Liver (tissue), 9 donors: ENCODE data around the gene PLCB4. TPM values are rescaled to one million over a fixed set of nuclear protein-coding genes. Genes with fewer than 3 reads are reported as not detected.

ENCODE experiments used
- DNase-seq: peaks from one replicate; pipeline ENCODE4 v3.0.0-alpha.2; 2017; ENCODE audit warnings: low spot score
- H3K27ac ChIP-seq, 2 donors: one replicate each; pipeline ENCODE4 v1.7.0; 2013; ENCODE audit warnings: inconsistent platforms in 2 of 2, low read length in 2 of 2, control low read depth in 1 of 2, low read depth in 1 of 2, mild to moderate bottlenecking in 1 of 2
- H3K27me3 ChIP-seq, 4 donors: one replicate each; pipeline versions ENCODE4 v1.6.1 to v1.7.0; 2013; ENCODE audit warnings: low read length in 3 of 4, inconsistent platforms in 1 of 4, mild to moderate bottlenecking in 1 of 4, moderate library complexity in 1 of 4; ENCODE audit not compliant: control insufficient read depth in 4 of 4, insufficient read depth in 4 of 4
- H3K36me3 ChIP-seq, 4 donors: one replicate each; pipeline versions ENCODE4 v1.6.1 to v1.7.0; 2013; ENCODE audit warnings: low read length in 3 of 4, mild to moderate bottlenecking in 3 of 4, low read depth in 1 of 4, moderate library complexity in 1 of 4; ENCODE audit not compliant: control insufficient read depth in 4 of 4, insufficient read depth in 3 of 4
- H3K4me1 ChIP-seq, 4 donors: one replicate each; pipeline versions ENCODE4 v1.6.1 to v1.7.0; 2013; ENCODE audit warnings: low read length in 3 of 4, mild to moderate bottlenecking in 3 of 4, moderate library complexity in 1 of 4; ENCODE audit not compliant: control insufficient read depth in 4 of 4, insufficient read depth in 4 of 4
- H3K4me3 ChIP-seq, 3 donors: one replicate each; pipeline versions ENCODE4 v1.6.1 to v1.7.0; 2013; ENCODE audit warnings: low read length in 3 of 3, control low read depth in 1 of 3, low read depth in 1 of 3, mild to moderate bottlenecking in 1 of 3
- H3K9ac ChIP-seq, 2 donors: one replicate each; pipeline ENCODE4 v1.7.0; 2013; ENCODE audit warnings: low read length in 2 of 2, mild to moderate bottlenecking in 2 of 2, moderate library complexity in 2 of 2, control low read depth in 1 of 2, low read depth in 1 of 2
- H3K9me3 ChIP-seq, 4 donors: one replicate each; pipeline versions ENCODE4 v1.6.1 to v1.7.0; 2013; ENCODE audit warnings: low read length in 3 of 4; ENCODE audit not compliant: control insufficient read depth in 4 of 4
- EGR1 ChIP-seq, 2 donors: IDR thresholded peaks; 2 replicates each; pipeline ENCODE4 v1.6.1; 2016 to 2018; ENCODE audit warnings: antibody characterized with exemption in 2 of 2, low read depth in 2 of 2
- FOXA1 ChIP-seq: IDR thresholded peaks from 2 replicates; pipeline ENCODE4 v1.6.1; 2016; ENCODE audit warnings: antibody characterized with exemption
- FOXA2 ChIP-seq: IDR thresholded peaks from 2 replicates; pipeline ENCODE4 v1.6.1; 2016; ENCODE audit warnings: antibody characterized with exemption
- GABPA ChIP-seq, 2 donors: IDR thresholded peaks in 1 of 2; conservative IDR thresholded peaks in 1 of 2; 2 replicates each; pipeline ENCODE4 v1.6.1; 2016; ENCODE audit warnings: antibody characterized with exemption in 2 of 2, mild to moderate bottlenecking in 1 of 2, moderate library complexity in 1 of 2
- HNF4A ChIP-seq, 2 donors: conservative IDR thresholded peaks; 2 replicates each; pipeline ENCODE4 v1.6.1; 2016; ENCODE audit warnings: antibody characterized with exemption in 2 of 2, mild to moderate bottlenecking in 2 of 2
- HNF4G ChIP-seq: IDR thresholded peaks from 2 replicates; pipeline ENCODE4 v1.6.1; 2016; ENCODE audit warnings: antibody characterized with exemption
- JUND ChIP-seq, 2 donors: IDR thresholded peaks; 2 replicates each; pipeline ENCODE4 v1.6.1; 2016; ENCODE audit warnings: antibody characterized with exemption in 2 of 2
- NR2F2 ChIP-seq: IDR thresholded peaks from 2 replicates; pipeline ENCODE4 v1.6.1; 2016; ENCODE audit warnings: antibody characterized with exemption
- RAD21 ChIP-seq, 2 donors: IDR thresholded peaks; 2 replicates each; pipeline ENCODE4 v1.6.1; 2016; ENCODE audit warnings: antibody characterized with exemption in 2 of 2, mild to moderate bottlenecking in 2 of 2
- SP1 ChIP-seq: IDR thresholded peaks from 2 replicates; pipeline ENCODE4 v1.6.1; 2018; ENCODE audit warnings: antibody characterized with exemption, mild to moderate bottlenecking
- WGBS: extraction: QIAGEN DNeasy Blood & Tissue Kit; methylation state at CpG from one replicate; pipeline ENCODE4 v1.1.7; 2013; 5-methylcytosine and 5-hydroxymethylcytosine counted together
- polyA plus RNA-seq, 2 donors: library from polyadenylated mRNA; stranded (reverse) in 1 of 2; unstranded in 1 of 2; fragments of 200-250 nt in 1 of 2; fragments of >200 nt in 1 of 2; fragmentation: Nextera tagmentation in 1 of 2; extraction: Ambion mirVana in 1 of 2; gene quantifications; one replicate each; pipeline versions ENCODE4 v1.2.1 to v1.2.3, GENCODE V29; 2013 to 2015
- total RNA-seq, 2 donors: library from RNA; depleted of rRNA; stranded (reverse); fragments of >200 nt; gene quantifications; one replicate each; pipeline ENCODE4 v1.2.3, GENCODE V29; 2014
- TF ChIP-seq, protein P1 (sequence below): IDR thresholded peaks from 2 replicates; pipeline ENCODE4 v1.6.1; 2016; ENCODE audit warnings: antibody characterized with exemption
- TF ChIP-seq, protein P2 (sequence below): fragments of 150-350 bp; IDR thresholded peaks from 2 replicates; pipeline ENCODE4 v1.5.1; 2017; ENCODE audit warnings: improper control_type of control experiment, low read depth, low read length; ENCODE audit not compliant: missing input control
- TF ChIP-seq, protein P3 (sequence below): IDR thresholded peaks from 2 replicates; pipeline ENCODE4 v1.6.1; 2016; ENCODE audit warnings: antibody characterized with exemption, mild to moderate bottlenecking
- TF ChIP-seq, protein P4 (sequence below): IDR thresholded peaks from 2 replicates; pipeline ENCODE4 v1.6.1; 2016; ENCODE audit warnings: antibody characterized with exemption
- TF ChIP-seq, protein P5 (sequence below): IDR thresholded peaks from 2 replicates; pipeline ENCODE4 v1.6.1; 2016; ENCODE audit warnings: antibody characterized with exemption
- donor health status: healthy.
- donor health status: healthy.
- donor health status: healthy.
- donor health status: healthy.
- donor health status: healthy.

Gene PLCB4
- total and polyA plus RNA-seq, 4 donors = 0.14 to 0.67 (median 0.30) TPM

DNA sequence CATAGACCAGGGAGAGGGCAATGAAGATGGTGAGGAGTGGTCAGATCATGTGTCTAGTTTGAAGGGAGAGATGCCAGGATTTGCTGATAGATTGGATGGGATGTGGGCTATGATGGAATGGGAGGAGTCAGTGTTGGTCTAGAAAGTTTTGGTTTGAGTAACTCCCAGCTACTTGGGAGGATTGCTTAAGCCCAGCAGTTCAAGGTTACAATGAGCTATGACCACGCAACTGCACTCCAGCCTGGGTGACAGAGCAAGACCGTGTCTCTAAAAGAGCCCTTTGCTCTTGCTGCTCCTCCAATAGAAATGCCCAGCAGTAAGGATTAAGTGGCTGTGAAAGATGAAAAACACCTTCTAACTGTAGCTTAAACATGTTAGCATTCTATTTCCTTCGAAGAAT lies 427.3 kb downstream of the PLCB4 start:
- no peaks in the 10 kb centered on the region for H3K9me3 ChIP-seq
- WGBS = 73% methylated on average over 3 of the region's 3 CpGs
- no peaks in the 10 kb centered on the region for H3K4me1 ChIP-seq
- H3K9ac ChIP-seq = no peak overlapping the region
- peaks cover 2 to 6% (median 3%) of the 10 kb centered on the region in 4 donors for H3K27me3 ChIP-seq
- TF ChIP-seq SP1 (no peak), JUND (IDR thresholded peaks at IDR 0.05) (no peak), EGR1 (IDR thresholded peaks at IDR 0.05; ENCODE audit: low read depth in 2 of 2) (no peak), HNF4A (conservative IDR thresholded peaks at IDR 0.05) (no peak), HNF4G (no peak), GABPA (IDR thresholded peaks at IDR 0.05 in 1 of 2, conservative IDR thresholded peaks at IDR 0.05 in 1 of 2) (no peak), FOXA1 (no peak), FOXA2 (no peak), NR2F2 (no peak), RAD21 (IDR thresholded peaks at IDR 0.05) (no peak)
- TF ChIP-seq, protein P1, sequence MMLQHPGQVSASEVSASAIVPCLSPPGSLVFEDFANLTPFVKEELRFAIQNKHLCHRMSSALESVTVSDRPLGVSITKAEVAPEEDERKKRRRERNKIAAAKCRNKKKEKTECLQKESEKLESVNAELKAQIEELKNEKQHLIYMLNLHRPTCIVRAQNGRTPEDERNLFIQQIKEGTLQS = no peak
- TF ChIP-seq, protein P2, sequence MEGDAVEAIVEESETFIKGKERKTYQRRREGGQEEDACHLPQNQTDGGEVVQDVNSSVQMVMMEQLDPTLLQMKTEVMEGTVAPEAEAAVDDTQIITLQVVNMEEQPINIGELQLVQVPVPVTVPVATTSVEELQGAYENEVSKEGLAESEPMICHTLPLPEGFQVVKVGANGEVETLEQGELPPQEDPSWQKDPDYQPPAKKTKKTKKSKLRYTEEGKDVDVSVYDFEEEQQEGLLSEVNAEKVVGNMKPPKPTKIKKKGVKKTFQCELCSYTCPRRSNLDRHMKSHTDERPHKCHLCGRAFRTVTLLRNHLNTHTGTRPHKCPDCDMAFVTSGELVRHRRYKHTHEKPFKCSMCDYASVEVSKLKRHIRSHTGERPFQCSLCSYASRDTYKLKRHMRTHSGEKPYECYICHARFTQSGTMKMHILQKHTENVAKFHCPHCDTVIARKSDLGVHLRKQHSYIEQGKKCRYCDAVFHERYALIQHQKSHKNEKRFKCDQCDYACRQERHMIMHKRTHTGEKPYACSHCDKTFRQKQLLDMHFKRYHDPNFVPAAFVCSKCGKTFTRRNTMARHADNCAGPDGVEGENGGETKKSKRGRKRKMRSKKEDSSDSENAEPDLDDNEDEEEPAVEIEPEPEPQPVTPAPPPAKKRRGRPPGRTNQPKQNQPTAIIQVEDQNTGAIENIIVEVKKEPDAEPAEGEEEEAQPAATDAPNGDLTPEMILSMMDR = no peak
- TF ChIP-seq, protein P3, sequence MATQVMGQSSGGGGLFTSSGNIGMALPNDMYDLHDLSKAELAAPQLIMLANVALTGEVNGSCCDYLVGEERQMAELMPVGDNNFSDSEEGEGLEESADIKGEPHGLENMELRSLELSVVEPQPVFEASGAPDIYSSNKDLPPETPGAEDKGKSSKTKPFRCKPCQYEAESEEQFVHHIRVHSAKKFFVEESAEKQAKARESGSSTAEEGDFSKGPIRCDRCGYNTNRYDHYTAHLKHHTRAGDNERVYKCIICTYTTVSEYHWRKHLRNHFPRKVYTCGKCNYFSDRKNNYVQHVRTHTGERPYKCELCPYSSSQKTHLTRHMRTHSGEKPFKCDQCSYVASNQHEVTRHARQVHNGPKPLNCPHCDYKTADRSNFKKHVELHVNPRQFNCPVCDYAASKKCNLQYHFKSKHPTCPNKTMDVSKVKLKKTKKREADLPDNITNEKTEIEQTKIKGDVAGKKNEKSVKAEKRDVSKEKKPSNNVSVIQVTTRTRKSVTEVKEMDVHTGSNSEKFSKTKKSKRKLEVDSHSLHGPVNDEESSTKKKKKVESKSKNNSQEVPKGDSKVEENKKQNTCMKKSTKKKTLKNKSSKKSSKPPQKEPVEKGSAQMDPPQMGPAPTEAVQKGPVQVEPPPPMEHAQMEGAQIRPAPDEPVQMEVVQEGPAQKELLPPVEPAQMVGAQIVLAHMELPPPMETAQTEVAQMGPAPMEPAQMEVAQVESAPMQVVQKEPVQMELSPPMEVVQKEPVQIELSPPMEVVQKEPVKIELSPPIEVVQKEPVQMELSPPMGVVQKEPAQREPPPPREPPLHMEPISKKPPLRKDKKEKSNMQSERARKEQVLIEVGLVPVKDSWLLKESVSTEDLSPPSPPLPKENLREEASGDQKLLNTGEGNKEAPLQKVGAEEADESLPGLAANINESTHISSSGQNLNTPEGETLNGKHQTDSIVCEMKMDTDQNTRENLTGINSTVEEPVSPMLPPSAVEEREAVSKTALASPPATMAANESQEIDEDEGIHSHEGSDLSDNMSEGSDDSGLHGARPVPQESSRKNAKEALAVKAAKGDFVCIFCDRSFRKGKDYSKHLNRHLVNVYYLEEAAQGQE = no peak
- TF ChIP-seq, protein P4, sequence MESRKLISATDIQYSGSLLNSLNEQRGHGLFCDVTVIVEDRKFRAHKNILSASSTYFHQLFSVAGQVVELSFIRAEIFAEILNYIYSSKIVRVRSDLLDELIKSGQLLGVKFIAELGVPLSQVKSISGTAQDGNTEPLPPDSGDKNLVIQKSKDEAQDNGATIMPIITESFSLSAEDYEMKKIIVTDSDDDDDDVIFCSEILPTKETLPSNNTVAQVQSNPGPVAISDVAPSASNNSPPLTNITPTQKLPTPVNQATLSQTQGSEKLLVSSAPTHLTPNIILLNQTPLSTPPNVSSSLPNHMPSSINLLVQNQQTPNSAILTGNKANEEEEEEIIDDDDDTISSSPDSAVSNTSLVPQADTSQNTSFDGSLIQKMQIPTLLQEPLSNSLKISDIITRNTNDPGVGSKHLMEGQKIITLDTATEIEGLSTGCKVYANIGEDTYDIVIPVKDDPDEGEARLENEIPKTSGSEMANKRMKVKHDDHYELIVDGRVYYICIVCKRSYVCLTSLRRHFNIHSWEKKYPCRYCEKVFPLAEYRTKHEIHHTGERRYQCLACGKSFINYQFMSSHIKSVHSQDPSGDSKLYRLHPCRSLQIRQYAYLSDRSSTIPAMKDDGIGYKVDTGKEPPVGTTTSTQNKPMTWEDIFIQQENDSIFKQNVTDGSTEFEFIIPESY = no peak
- TF ChIP-seq, protein P5, sequence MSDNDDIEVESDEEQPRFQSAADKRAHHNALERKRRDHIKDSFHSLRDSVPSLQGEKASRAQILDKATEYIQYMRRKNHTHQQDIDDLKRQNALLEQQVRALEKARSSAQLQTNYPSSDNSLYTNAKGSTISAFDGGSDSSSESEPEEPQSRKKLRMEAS = no peak
- no peak overlapping the region for H3K27ac ChIP-seq
- H3K4me3 ChIP-seq = no peak overlapping the region
- no peak for DNase-seq
- H3K36me3 ChIP-seq = no peaks in the 10 kb centered on the region

DNA sequence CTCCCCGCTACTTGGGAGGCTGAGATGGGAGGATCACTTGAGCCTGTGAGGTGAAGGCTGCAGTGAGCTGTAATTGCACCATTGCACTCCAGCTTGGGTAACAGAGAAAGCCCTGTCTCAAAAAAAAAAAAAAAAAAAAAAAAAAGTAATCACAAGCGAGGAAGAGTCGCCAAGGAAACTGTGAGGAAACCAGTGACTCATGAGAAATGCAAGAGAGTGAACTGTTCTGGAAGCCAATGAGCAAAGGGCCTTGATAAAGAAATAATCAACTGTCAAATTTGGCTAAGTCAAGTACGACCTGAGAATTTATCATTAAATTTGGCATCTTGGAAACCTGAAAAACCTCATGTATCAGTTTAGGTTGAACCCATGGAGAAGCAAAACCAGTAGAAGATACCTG lies 429.4 kb downstream of the PLCB4 start:
- no peak overlapping the region for H3K4me3 ChIP-seq
- H3K27me3 ChIP-seq = peaks cover 0 to 3% (median 2%) of the 10 kb centered on the region in 4 donors
- DNase-seq = no peak
- no peaks in the 10 kb centered on the region for H3K4me1 ChIP-seq
- 83% methylated on average over 4 of the region's 4 CpGs for WGBS
- H3K27ac ChIP-seq = no peak overlapping the region
- no peak overlapping the region for H3K9ac ChIP-seq
- no peaks in the 10 kb centered on the region for H3K9me3 ChIP-seq
- no peaks in the 10 kb centered on the region for H3K36me3 ChIP-seq
- TF ChIP-seq, protein P4 = no peak
- no peak for TF ChIP-seq GABPA (IDR thresholded peaks at IDR 0.05 in 1 of 2, conservative IDR thresholded peaks at IDR 0.05 in 1 of 2)
- no peak for TF ChIP-seq FOXA1
- TF ChIP-seq NR2F2 = no peak
- TF ChIP-seq, protein P2 = no peak
